HepG2 (cell line): ENCODE data around the gene USH2A. TPM values are rescaled to one million over a fixed set of nuclear protein-coding genes. Genes with fewer than 3 reads are reported as not detected.

Experiments used
- ATAC-seq: fragments of 200-7000 bp; cut with Tn5 transposase; 3 replicates; pipeline ENCODE4 v1.9.1; 2020; ENCODE audit warnings: mild to moderate bottlenecking, moderate library complexity
- BruUV-seq: library from RNA; stranded (reverse); fragments of 400-500 nt; replicated peaks from 2 replicates; lab custom pipeline; 2021; lab: Mats Ljungman, UMichigan
- CTCF ChIA-PET: fragments of 300-600 bp; formaldehyde crosslinking; extraction: SDS; loops from one replicate; lab custom pipeline; 2021; ENCODE audit warnings: low total read pairs, inconsistent platforms, low intra/inter-chr PET ratio; lab: Yijun Ruan, JAX
- POLR2A ChIA-PET: fragments of 350-600 bp; sonication (Branson Sonifier 250); formaldehyde crosslinking; loops from one replicate; lab custom pipeline; 2020; ENCODE audit warnings: antibody characterized with exemption, inconsistent platforms; lab: Yijun Ruan, JAX
- DNase-seq: peaks from one replicate; pipeline ENCODE4 v3.0.0-alpha.2; 2015; ENCODE audit warnings: low spot score
- FAIRE-seq: peaks from 3 replicates; lab custom pipeline; 2011; peaks lifted over from hg19 to GRCh38; lab: Jason Lieb, UNC
- H2AFZ ChIP-seq: one replicate; pipeline ENCODE4 v1.6.1; 2011; ENCODE audit warnings: low read length, inconsistent platforms
- H3K27ac ChIP-seq: fragments of 300-600 bp; 3 replicates; pipeline ENCODE4 v1.8.0; 2011; ENCODE audit warnings: mixed run types, mild to moderate bottlenecking, mixed read lengths, low read length, inconsistent platforms; ENCODE audit not compliant: insufficient read depth; ENCODE audit errors: extremely low read length
- H3K27me3 ChIP-seq, 2 experiments: fragments of 200-600 bp in 1 of 2; 2 replicates in 1 of 2; 3 replicates in 1 of 2; pipeline versions ENCODE4 v1.6.0 to v1.8.0; 2011; ENCODE audit warnings: low read length in 2 of 2, mild to moderate bottlenecking in 2 of 2, moderate library complexity in 2 of 2, inconsistent platforms in 1 of 2; ENCODE audit not compliant: insufficient read depth in 2 of 2, control insufficient read depth in 1 of 2
- H3K36me3 ChIP-seq, 2 experiments: fragments of 200-600 bp in 1 of 2; replicated peaks in 1 of 2; 2 replicates in 1 of 2; 3 replicates in 1 of 2; pipeline versions ENCODE4 v1.5.1 to v1.8.0; 2011; ENCODE audit warnings: low read length in 2 of 2, inconsistent platforms in 1 of 2; ENCODE audit not compliant: insufficient read depth in 2 of 2, control insufficient read depth in 1 of 2
- H3K4me1 ChIP-seq: 2 replicates; pipeline ENCODE4 v1.5.1; 2012; ENCODE audit warnings: low read length, inconsistent platforms; ENCODE audit not compliant: insufficient read depth
- H3K4me2 ChIP-seq: 2 replicates; pipeline ENCODE4 v1.6.0; 2011; ENCODE audit warnings: low read depth, low read length, inconsistent platforms
- H3K4me3 ChIP-seq, 3 experiments: fragments of 200-600 bp in 1 of 3; sonication (generic), shearing (Covaris generic) in 1 of 3; replicated peaks in 1 of 3; 2 replicates each; pipeline ENCODE4 v1.5.1; 2011 to 2016; ENCODE audit warnings: low read length in 3 of 3, inconsistent platforms in 2 of 3, low read depth in 2 of 3, mild to moderate bottlenecking in 2 of 3, control low read depth in 1 of 3, mixed read lengths in 1 of 3; ENCODE audit not compliant: insufficient read depth in 1 of 3
- H3K79me2 ChIP-seq: one replicate; pipeline ENCODE4 v1.6.1; 2011; ENCODE audit warnings: low read length, inconsistent platforms; ENCODE audit not compliant: insufficient read depth
- H3K9ac ChIP-seq: 2 replicates; pipeline ENCODE4 v1.6.0; 2011; ENCODE audit warnings: mild to moderate bottlenecking, low read depth, low read length, inconsistent platforms; ENCODE audit not compliant: insufficient read depth
- H3K9me3 ChIP-seq: 2 replicates; pipeline ENCODE4 v1.5.1; 2012; ENCODE audit warnings: mild to moderate bottlenecking, low read length
- H4K20me1 ChIP-seq: 2 replicates; pipeline ENCODE4 v1.6.0; 2011; ENCODE audit warnings: inconsistent platforms, mild to moderate bottlenecking, low read length, moderate library complexity; ENCODE audit not compliant: insufficient read depth
- ARHGAP35 ChIP-seq: sonication (generic); formaldehyde crosslinking; IDR thresholded peaks from 2 replicates; pipeline ENCODE4 v1.9.0; 2022; ENCODE audit warnings: mild to moderate bottlenecking, inconsistent platforms, moderate library complexity, missing genetic modification reagents, borderline replicate concordance
- MED8 ChIP-seq: sonication (generic); formaldehyde crosslinking; IDR thresholded peaks from 2 replicates; pipeline ENCODE4 v1.8.1; 2023; ENCODE audit warnings: mild to moderate bottlenecking, missing genetic modification reagents; ENCODE audit not compliant: insufficient replicate concordance
- SOX13 ChIP-seq, 3 experiments: fragments of 450-650 bp in 1 of 3; sonication (generic) in 1 of 3; formaldehyde crosslinking in 1 of 3; IDR thresholded peaks in 2 of 3; conservative IDR thresholded peaks in 1 of 3; 2 replicates each; pipeline versions ENCODE4 v1.5.0 to v1.6.1; 2016 to 2020; ENCODE audit warnings: antibody characterized with exemption in 1 of 3, mild to moderate bottlenecking in 1 of 3, missing compliant biosample characterization in 1 of 3, missing genetic modification reagents in 1 of 3, moderate library complexity in 1 of 3
- ZBTB34 ChIP-seq: sonication (generic); formaldehyde crosslinking; IDR thresholded peaks from 2 replicates; pipeline ENCODE4 v1.8.0; 2022; ENCODE audit warnings: mild to moderate bottlenecking, missing genetic modification reagents
- ZBTB7A ChIP-seq: sonication (generic); formaldehyde crosslinking; IDR thresholded peaks from 2 replicates; pipeline ENCODE4 v1.8.0; 2022; ENCODE audit warnings: mild to moderate bottlenecking, missing genetic modification reagents
- ZFY ChIP-seq: sonication (generic); formaldehyde crosslinking; IDR thresholded peaks from 2 replicates; pipeline ENCODE4 v1.4.0; 2020; ENCODE audit warnings: missing genetic modification reagents
- ZNF552 ChIP-seq: sonication (generic); formaldehyde crosslinking; IDR thresholded peaks from 2 replicates; pipeline ENCODE4 v1.9.0; 2022; ENCODE audit warnings: missing genetic modification reagents, mild to moderate bottlenecking, borderline replicate concordance
- WGBS: methylation state at CpG from one replicate; pipeline ENCODE4 v1.1.6; 2017; ENCODE audit warnings: low lambda C conversion rate; 5-methylcytosine and 5-hydroxymethylcytosine counted together
- in situ Hi-C: cut with HindIII; loops from 2 replicates; pipeline ENCODE4 v1.10.0; 2017; ENCODE audit warnings: low pct_unique_long_range_greater_than_20kb; ENCODE audit not compliant: extremely low pct_ligation_motif_present
- intact Hi-C: fragments of 100-400 bp; cut with micrococcal nuclease; formaldehyde crosslinking; loops from one replicate; pipeline ENCODE4 v1.10.0; 2022; ENCODE audit not compliant: unreplicated experiment
- polyA plus RNA-seq, 8 experiments: library from polyadenylated mRNA; depleted of rRNA in 3 of 8; stranded (reverse) in 7 of 8; unstranded in 1 of 8; fragments of >200 nt; fragmentation: Illumina TruSeq in 4 of 8; extraction: Trizol in 4 of 8; gene quantifications; 2 replicates each; pipeline versions ENCODE4 v1.2.1 to v1.2.3, GENCODE V29; 2011 to 2016; ENCODE audit warnings: low read depth in 4 of 8, missing spikeins in 1 of 8, mixed read lengths in 1 of 8; ENCODE audit not compliant: insufficient read depth in 1 of 8
- total RNA-seq, 5 experiments: library from RNA; depleted of rRNA; stranded (reverse); fragments of >200 nt; fragmentation: Illumina TruSeq; extraction: Trizol; gene quantifications; 2 replicates each; pipeline ENCODE4 v1.2.3, GENCODE V29; 2016; ENCODE audit warnings: low read depth in 1 of 5
- TF ChIP-seq, protein P1 (sequence below): sonication (generic); formaldehyde crosslinking; IDR thresholded peaks from 2 replicates; pipeline ENCODE4 v1.5.1; 2020; ENCODE audit warnings: mild to moderate bottlenecking, missing genetic modification reagents, moderate library complexity

USH2A gene
- total and polyA plus RNA-seq, 2 of the 13 experiments (the other 11 are each of a cell fraction or from before 2014, with no cell fraction given): 0.02 TPM; not detected in 1

- Histone ChIP-seq H3K9ac (no peak overlapping the region), H3K27me3 (no peaks in the 10 kb centered on the region), H3K4me1 (no peaks in the 10 kb centered on the region), H4K20me1 (no peaks in the 10 kb centered on the region), H3K36me3 (no peaks in the 10 kb centered on the region), H2AFZ (no peak overlapping the region), H3K79me2 (no peaks in the 10 kb centered on the region), H3K4me3 (no peak overlapping the region), H3K27ac (no peak overlapping the region), H3K4me2 (no peak overlapping the region), H3K9me3 (no peaks in the 10 kb centered on the region)
- intact Hi-C loops (no loop called here), in situ Hi-C loops (no loop called here)
- no peak for ATAC-seq
- FAIRE-seq: no peak
- 48% methylated on average over 5 of the region's 5 CpGs for WGBS
- CTCF ChIA-PET: no interaction called here
- TF ChIP-seq ARHGAP35 (CRISPR knock-in tag) (no peak), MED8 (CRISPR knock-in tag) (no peak), SOX13 (IDR thresholded peaks at IDR 0.05) (no peak), SOX13 (CRISPR knock-in tag; conservative IDR thresholded peaks at IDR 0.05 in 1 of 2, IDR thresholded peaks at IDR 0.05 in 1 of 2) (no peak)
- no peak for DNase-seq
- POLR2A ChIA-PET: no interaction called here
- no TSS peak for BruUV-seq
These were observed 544.4 kb downstream of the USH2A start for GRCh38 chr1:215878843-215879242.

- TF ChIP-seq ZFY (CRISPR knock-in tag) (no peak), ZNF552 (CRISPR knock-in tag) (no peak), ZBTB7A (no peak), ZBTB34 (CRISPR knock-in tag) (no peak)
- TF ChIP-seq, protein P1, sequence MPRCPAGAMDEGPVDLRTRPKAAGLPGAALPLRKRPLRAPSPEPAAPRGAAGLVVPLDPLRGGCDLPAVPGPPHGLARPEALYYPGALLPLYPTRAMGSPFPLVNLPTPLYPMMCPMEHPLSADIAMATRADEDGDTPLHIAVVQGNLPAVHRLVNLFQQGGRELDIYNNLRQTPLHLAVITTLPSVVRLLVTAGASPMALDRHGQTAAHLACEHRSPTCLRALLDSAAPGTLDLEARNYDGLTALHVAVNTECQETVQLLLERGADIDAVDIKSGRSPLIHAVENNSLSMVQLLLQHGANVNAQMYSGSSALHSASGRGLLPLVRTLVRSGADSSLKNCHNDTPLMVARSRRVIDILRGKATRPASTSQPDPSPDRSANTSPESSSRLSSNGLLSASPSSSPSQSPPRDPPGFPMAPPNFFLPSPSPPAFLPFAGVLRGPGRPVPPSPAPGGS (CRISPR knock-in tag): no peak
- no peak for ATAC-seq
- Histone ChIP-seq H2AFZ (no peak overlapping the region), H3K79me2 (no peaks in the 10 kb centered on the region), H3K4me2 (no peak overlapping the region), H3K27ac (no peak overlapping the region), H3K4me3 (no peak overlapping the region), H3K36me3 (no peaks in the 10 kb centered on the region), H3K9ac (no peak overlapping the region), H4K20me1 (no peaks in the 10 kb centered on the region), H3K27me3 (no peaks in the 10 kb centered on the region), H3K4me1 (no peaks in the 10 kb centered on the region), H3K9me3 (no peaks in the 10 kb centered on the region)
- POLR2A ChIA-PET: no interaction called here
- intact Hi-C loops (no loop called here), in situ Hi-C loops (no loop called here)
- BruUV-seq: no TSS peak
- DNase-seq: no peak
- FAIRE-seq: no peak
- CTCF ChIA-PET: no interaction called here
- WGBS: 52% methylated on average over 5 of the region's 5 CpGs
These were observed 545.1 kb downstream of the USH2A start for GRCh38 chr1:215878128-215878527.
